Measurements from ENCODE around the gene GPR143.
"Not testable (repeated sequence)": the region's sequence is repeated elsewhere in the genome, so short reads cannot be mapped to it uniquely, and the experiment has no call there.

- TF ChIP-seq, protein P1, sequence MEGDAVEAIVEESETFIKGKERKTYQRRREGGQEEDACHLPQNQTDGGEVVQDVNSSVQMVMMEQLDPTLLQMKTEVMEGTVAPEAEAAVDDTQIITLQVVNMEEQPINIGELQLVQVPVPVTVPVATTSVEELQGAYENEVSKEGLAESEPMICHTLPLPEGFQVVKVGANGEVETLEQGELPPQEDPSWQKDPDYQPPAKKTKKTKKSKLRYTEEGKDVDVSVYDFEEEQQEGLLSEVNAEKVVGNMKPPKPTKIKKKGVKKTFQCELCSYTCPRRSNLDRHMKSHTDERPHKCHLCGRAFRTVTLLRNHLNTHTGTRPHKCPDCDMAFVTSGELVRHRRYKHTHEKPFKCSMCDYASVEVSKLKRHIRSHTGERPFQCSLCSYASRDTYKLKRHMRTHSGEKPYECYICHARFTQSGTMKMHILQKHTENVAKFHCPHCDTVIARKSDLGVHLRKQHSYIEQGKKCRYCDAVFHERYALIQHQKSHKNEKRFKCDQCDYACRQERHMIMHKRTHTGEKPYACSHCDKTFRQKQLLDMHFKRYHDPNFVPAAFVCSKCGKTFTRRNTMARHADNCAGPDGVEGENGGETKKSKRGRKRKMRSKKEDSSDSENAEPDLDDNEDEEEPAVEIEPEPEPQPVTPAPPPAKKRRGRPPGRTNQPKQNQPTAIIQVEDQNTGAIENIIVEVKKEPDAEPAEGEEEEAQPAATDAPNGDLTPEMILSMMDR (conservative IDR thresholded peaks at IDR 0.05; ENCODE audit: low read length), result not testable (repeated sequence)
- TF ChIP-seq EZH2phosphoT487 (IDR thresholded peaks at IDR 0.05; ENCODE audit: borderline replicate concordance), result not testable (repeated sequence)
Observed at GRCh38 chrX:9768321-9768839, 2.7 kb upstream of the GPR143 start.
